Hematopoietic multipotent progenitor cell treated with erythropoietin and hydrocortisone succinate and interleukin-3 and kit ligand, for 17 days (in vitro differentiated cells): Measurements from ENCODE around the gene MYO1F.
"Not testable (repeated sequence)": the region's sequence is repeated elsewhere in the genome, so short reads cannot be mapped to it uniquely, and the experiment has no call there.

ENCODE experiments used
- DNase-seq: peaks from one replicate; pipeline ENCODE4 v3.0.0-alpha.2; 2015; ENCODE audit warnings: low spot score

MYO1F gene

DNA sequence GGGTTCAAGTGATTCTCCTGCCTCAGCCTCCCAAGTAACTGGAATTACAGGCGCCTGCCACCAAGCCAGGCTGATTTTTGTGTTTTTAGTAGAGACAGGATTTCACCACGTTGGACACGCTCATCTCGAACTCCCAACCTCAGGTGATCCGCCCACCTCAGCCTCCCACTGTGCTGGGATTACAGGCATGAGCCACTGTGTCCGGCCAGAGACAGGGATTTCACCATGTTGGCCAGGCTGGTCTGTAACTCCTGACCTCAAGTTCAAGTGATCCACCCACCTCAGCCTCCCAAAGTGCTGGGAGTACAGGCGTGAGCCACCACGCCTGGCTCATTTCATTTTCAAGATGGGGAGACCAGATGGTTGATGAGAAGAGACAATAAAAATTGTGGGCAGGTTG lies 12.4 kb downstream of the MYO1F start:
- not testable (repeated sequence) for DNase-seq

DNA sequence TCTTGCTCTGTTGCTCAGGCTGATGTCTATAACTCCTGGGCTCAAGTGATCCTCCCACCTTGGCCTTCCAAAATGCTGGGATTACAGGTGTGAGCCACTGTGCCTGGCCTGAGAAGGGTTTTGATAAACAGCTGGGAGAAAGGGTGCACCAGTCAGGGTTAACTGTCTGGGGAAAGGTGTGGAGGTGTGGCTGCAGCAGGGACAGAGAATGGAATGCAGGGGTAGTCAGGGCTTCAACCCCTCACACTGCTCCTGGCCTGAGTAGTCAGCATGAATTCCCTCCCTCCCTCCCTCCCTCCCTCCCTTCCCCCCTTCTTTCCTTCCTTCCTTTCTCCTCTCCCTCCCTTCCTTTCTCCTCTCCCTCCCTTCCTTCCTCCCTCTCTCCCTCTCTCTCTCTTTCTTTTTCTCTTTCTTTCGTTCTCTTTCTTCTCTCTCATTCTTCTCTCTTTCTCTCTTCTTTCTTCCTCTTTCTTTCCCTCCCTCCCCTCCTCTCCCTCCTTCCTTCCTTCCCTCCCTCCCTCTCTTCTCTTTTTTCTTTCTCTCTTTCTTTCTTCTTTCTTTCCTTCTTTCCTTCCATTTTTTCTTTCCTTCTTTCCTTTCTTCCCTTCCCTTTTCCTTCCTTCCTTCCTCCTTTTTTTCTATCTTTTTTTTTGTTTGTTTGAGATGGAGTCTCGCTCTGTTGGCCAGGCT lies 16.0 kb downstream of the MYO1F start:
- DNase-seq: no peak

DNA sequence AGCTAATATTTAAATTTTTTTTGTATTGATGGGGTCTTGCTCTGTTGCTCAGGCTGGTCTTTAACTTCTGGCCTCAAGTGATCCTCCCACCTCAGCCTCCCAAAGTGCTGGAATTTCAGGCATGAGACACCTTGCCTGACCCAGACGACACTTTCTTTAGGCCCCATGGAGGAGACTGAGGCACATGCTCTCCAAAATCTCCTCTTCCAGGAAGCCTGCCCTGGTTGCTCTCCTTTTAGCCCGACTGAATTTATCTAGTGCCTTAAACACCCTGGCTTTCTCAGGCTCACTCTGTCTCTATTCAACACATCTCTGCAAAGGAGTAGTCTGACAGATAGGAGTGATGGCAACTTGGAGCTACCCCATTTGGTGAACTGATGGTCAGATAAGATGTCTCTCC lies 18.9 kb downstream of the MYO1F start:
- no peak for DNase-seq

DNA sequence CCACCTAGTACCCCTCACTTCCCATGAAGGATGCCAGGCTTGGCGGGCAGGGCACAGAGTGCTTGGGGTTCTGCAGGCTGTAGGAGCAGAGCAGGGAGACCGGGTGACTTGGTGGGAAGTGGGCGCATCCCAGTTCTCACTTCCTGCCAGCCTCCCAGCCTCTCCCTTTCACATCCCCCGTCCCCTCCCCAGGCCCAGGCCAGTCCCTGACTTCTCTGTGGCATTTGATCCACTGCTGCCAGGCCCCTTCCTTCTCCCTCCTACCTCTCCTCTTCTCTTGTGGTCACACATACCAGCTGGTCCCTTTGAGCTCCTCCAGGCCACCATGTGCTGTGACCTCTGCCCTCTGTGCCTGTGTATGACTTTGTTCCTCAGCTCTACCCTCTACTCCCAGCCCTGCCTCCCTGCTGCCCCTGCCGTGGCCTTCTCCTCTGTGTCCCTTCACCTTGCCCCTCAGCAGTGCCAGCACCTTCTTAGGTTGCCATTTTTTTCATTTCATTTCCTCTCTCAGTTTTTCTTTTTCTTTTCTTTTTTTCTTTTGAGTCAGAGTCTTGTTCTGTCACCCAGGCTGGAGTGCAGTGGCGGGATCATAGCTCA lies 19.5 kb downstream of the MYO1F start:
- no peak for DNase-seq

DNA sequence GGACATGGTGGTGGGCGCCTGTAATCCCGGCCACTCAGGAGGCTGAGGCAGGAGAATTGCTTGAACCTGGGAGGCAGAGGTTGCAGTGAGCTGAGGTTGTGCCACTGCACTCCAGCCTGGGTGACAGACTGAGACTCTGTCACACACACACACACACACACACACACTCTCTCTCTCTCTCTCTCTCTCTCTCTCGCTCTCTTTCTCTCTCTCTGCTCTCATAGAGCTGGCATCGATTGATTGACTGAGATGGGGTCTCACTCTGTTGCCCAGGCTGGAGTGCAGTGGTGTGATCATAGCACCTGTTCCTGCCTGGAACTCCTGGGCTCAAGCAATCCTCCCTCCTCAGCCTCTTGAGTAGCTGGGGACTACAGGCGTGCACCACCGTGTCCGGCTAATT lies 23.5 kb downstream of the MYO1F start:
- not testable (repeated sequence) for DNase-seq

DNA sequence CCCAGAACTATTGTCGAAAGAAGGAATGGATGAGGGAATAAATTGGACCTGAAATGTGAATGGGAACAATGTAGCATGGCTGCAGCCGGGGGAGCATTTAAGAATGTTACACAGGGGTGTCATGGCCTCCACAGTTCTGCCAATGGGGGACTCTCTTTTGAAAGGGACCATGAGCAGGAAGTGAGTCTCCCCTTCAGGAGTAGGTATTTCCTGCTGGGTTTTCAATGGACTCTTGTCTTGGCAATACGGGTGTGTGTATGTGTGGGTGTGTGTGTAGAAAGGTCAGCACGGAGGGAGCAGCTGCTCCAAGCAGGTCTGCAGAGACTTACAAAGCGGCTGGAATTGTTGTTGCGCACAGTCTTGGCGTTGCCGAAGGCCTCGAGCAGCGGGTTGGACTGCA lies 24.4 kb downstream of the MYO1F start:
- no peak for DNase-seq

DNA sequence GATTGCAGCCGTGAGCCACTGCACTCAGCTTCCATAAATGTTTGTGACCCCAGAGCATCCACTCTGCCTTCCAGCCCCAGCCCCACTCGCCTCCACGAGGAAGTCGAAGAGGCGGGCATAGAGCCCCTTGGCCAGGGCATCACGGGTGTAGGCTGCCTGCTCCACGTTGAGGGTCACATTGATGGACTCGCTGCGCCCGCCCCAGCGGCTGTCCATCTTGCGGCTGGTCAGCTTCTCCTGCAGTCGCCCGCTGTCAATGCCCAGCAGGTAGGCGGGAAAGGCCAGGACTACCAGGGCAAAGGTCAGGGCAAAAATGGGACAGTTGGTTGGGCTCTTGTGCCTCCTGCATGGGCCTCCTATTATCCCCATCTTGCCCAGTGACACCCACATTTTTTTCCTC lies 27.2 kb downstream of the MYO1F start:
- no peak for DNase-seq

DNA sequence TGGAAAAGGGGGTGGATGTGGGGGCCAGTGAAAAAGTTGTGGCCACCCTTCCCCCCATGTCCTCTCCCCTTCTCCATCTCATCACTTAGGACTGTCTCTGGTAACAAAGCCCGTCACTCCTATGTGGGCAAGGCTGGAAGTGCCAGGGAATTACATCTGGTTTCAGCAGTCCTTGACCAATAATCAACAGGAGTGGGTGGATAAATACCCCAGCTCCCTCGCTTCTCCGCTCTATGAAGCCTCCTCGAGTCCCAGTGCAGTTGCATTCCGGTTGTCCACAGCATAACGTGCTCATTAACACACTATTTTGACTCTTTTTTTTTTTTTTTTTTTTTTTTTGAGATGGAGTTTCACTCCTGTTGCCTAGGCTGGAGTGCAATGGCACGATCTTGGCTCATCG lies 31.5 kb downstream of the MYO1F start:
- DNase-seq: no peak

DNA sequence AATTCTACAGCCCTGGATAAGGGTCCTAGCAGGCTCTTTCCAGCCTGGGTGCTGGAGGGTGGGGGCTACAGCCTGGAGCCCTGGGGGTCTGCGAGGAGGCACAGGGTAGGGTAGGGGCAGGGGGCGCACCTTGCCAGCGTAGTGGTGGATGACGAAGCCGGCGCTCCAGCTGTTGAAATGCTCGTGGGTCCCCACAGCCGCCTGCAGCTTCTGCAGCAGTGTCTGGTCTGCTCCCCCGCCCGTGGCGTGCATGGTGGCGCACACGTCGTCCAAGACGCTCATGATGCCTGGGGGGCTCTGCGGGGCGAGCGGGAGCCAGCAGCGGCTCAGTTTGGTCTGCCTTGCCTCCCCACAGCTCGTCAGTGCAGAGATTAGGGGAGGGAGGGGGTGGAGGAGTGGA lies 33.1 kb downstream of the MYO1F start:
- no peak for DNase-seq

DNA sequence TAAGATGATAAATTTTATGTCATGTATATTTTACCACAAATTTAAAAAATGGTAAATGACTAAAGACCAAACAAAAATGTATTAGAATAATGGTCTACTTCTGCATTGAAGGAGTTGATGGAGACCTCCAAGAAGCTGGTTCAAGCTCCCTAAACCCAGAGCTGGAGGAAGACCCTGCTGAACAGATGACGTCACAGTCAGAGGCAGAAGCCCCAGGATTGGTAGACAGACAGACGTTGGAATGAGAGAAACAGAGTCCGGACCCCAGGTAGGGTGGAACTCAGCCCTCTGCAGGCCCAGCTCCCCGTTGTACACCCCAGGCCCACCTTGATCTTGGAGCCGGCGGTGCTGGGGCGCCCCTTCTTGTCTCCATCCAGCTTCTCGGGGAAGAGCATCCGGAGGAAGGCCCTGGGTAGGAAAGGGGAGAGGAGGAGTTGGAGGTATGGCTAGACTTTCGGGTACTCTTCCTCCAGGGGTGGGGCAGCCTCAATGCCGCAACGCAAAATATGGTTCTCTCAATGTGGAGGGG lies 37.6 kb downstream of the MYO1F start:
- DNase-seq: no peak

DNA sequence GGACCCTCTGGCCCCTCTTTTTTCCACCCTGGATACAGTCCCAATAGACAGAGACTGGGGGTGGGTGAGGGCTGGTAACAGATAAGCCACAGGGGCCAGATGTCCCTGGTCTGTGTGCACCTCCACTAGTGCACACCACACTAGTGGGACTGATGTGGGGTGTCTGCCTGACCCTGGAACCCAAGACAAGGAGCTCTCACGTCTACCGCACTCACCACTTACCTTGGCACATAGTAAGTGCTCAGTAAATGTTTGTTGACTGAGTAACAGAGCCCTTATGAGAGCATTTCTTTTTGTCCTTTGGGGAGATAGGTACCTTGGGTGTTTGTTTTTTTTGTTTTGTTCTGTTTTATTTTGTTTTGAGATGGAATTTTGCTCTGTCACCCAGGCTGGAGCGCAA lies 40.1 kb downstream of the MYO1F start:
- DNase-seq: no peak

DNA sequence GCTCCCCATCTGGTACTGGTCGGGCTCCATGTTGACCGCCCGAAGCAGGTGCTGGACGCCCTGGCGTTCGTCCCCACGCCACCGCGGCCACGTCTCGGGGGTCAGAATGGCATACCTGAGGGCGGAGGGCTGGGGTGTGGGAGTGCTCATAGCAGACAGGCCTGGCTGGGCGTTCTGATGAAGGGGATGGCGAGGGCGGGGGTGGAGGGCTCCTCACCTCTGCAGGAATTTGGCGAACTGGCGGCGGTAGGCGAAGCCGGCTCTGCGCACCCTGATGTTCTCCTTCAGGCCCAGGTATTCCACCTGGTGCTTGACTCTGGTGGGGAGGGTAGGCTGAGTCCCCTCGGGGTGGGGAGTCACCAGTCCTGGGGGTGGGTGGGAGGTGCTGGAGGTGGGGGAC lies 41.0 kb downstream of the MYO1F start:
- DNase-seq: no peak

DNA sequence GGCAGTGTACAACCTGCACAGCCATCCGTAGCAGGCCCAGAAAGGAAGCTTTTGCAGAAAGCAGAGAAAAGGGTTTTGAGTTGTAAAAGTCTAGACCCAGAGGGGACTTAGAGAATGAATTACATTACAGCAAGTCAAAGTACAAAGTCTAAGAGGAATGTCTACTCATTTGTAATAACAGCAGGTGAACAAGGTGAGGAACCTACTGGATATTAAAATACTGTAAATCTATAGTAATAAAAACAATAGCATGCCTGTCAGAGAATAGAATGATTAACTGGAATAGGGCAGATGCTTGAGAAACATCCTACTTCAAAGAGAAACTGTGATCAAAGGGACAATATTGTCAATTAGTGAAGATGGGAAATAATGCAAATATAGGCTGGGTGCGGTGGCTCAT lies 45.0 kb downstream of the MYO1F start:
- no peak for DNase-seq

DNA sequence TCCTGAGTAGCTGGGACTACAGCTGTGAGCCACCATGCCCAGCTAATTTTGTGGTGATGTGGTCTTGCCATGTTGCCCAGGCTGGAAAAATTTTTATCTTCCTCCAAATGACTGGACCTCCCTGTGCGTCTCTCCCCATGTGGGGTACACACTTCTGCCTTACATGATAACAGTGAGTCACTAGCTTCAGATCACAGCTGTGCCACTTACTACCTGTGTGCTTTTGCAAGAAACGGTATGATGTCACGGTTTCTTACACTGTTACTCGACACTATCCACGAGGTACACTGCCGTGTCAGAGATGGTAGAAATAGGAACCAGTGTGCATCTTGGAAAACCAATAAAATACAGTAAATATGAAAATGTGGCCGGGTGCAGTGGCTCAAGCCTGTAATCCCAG lies 45.8 kb downstream of the MYO1F start:
- no peak for DNase-seq

DNA sequence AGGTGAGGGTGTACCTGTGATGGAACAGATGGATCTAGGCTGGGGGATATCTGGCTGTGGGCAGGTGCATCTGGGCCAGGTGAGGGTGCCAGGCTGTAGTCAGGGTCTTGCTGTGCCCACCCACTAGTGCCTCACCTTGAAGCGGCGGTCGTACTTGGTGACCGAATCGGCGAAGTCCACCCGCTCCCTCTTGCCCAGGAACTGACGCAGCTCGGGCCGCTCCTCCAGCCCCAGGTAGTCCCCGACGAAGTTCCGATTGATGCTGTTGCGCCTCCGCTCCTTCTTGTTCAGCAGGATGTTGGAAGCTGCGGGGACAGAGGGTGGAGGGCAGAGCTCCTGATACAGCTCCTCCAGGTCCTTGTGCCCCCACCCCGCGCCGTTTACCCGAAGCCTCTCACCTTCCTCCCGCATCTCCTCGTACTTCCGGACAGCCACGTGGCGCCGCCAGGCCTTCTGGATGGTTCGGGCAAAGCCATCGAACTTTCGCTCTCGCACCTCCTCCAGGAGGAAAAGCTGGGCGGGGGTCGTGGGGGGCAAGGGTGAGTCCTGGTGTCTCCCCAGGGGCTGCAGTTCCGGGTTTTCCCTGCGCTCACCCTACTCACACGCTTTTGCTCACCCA lies 47.1 kb downstream of the MYO1F start:
- DNase-seq: no peak

DNA sequence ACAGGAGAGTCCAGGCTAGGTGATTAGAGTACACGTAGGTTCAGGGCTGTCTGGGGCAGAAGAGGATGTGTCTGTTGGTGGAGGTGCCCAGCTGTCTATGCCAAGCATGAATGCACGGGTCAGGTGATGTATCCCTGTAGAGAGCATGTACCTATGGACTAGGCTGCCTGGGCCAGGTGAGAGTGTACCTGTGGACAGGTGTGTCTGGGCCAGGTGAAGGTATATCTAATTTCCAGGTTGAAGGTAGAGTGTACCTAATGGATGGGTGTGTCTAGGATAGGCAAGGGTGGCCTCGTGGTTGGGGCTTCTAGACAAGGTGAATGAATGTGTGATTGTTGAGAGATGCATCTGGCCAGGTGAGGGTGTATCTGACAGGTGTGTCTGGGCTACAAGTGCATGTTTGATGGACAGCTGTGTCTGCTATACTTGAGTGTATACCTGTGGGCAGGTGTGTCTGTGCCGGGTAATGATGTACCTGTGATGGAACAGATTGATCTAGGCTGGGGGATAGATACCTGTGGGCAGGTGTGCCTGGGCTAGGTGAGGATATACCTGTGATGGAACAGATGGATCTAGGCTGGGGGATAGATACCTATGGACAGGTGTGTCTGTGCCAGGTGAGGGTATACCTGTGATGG lies 47.8 kb downstream of the MYO1F start:
- DNase-seq: no peak

DNA sequence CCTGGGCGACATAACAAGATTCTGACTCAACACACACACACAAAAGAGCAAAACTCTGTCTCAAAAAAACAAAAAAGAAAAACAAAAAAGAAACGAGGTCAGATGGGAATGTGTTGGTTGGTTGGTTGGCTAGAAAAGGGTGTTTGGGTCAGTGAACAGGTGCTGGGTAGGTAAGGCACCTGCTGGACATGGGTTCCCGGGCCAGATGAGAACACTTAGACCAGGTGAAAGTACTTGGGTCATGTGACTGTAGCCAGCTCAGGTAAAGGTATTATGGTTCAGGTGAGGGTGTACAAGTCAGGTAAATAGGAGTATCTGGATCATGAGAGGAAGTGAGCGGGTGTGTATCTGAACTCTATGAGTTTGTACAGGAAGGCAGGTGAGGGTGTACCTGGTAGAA lies 48.7 kb downstream of the MYO1F start:
- no peak for DNase-seq

DNA sequence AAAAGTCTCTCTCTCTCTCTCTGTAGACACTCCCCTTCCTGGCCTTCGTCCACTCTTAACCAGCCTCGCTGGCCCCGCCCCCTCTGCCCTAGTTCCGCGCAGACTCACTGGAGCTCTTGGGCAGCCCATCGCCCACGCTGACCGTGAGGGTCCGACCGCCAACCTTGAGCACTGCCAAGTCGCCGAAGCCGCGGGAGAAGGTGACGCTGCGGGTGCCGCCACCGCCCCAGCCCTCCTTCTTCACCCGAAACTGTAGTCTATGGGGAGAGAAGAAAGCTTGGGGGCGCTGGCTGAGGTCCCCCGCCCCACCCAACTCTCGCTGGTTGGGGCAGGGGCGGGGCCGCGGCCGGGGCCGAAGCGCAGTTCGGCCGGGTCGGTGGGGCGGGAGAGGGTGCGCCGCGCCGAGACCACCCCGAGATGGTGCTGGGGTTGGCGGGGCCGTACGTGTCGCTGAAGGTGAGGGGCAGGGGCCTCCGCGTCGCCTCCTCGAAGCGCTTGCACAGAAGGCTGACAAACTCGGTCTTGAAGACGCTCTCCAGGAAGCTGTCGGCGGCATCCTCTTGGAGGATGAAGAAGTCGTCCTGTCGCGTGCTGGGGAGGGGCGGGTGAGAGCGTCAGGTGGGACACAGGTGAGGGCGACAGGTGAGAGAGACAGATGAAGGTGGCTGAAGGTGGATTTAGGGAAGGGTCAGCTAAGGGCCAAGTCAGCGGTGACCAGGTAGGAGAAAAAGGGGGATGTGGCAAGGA lies 50.7 kb downstream of the MYO1F start:
- no peak for DNase-seq

DNA sequence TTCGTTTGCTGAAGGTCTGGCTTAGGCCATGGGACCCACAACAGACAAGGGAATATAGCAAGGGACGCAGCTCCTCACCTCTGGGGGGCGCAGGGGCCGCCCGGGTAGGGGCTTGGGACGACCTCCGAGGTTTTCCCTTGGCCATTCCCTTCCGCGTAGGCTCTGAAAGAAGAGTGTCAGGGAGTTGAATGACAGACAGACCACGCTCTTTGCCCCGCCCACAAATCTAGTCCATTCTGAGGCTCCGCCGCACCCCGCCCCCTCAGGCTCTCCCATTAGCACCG lies 51.9 kb downstream of the MYO1F start:
- DNase-seq: no peak

DNA sequence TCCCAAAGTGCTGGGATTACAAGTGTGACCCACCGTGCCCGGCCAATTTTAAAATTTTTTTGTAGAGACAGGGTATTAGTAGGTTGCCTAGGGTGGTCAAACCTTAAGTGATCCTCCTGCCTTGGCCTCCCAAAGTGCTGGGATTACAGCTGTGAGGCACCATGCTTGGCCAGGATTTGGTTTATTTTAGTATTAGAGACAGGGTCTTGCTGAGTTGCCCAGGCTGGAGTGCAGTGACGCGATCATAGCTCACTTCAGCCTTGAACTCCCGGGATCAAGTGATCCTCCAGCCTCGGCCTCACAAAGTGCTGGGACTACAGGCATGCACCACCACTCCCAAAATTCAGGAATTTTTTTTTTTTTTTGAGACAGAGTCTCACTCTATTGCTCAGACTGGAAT lies 57.9 kb downstream of the MYO1F start:
- no peak for DNase-seq

DNA sequence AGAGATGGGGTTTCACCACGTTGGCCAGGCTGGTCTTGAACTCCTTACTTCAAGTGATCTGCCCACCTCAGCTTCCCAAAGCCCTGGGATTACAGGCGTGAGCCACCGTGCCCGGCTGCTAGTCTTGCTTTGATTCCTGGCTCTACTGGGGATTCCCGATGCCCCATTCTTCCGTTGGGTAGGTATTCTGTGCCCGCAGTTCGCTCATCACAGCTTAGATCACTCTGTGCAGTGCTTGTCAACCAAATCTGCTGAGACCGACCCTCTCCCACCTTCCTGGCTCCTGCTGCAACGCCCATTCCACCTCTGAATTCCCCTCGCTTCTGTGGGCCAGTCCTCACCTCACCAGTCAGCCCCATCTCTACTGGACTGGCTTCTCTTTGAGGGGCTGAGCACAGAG lies 58.7 kb downstream of the MYO1F start:
- DNase-seq: no peak

DNA sequence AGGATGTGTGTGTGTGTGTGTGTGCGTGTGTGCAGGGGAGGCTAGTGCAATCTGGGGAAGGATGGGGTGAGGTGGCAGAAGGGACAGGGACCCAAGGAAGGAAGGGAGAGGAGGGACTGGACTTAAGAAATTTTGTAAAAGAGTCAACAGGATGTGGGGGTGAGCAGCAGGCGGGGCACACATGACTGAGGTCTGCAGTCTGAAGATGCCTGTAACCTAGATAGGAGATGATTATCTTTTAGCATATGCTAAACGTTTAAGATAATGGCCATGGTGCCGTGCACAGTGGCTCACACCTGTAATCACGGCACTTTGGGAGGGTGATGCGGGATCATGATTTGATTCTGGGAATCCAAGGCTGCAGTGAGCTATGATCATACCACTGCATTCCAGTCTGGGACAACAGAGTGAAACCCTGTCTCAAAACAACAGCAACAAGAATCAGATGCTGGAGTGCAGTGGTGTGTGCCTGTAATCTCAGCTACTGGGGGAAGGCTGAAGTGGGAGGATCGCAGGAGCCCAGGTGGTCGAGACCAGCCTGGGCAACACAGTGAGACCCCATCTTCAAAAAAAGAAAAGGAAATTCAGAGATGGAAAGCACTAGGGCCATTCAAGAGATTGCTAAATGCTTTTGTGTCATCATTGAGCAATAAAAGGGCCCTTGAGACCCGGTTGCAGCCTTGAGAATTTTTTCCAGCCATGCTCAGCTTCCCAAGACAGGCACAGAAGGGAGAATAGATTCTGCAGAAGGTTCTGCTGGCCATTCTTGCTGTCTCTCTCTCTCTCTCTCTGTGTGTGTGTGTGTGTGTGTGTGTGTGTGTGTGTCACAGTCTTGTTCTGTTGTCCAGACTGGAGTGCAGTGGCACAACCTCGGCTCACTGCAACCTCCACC lies 59.4 kb downstream of the MYO1F start:
- DNase-seq: no peak
